ENCODE data around the gene ZNF525.

- no peak for TF ChIP-seq POLR2AphosphoS5 (IDR thresholded peaks at IDR 0.05; ENCODE audit: low read depth, low read length)
- TF ChIP-seq POLR2A (IDR thresholded peaks at IDR 0.05; ENCODE audit: low read depth, low read length), result no peak
- TF ChIP-seq SPI1 (IDR thresholded peaks at IDR 0.05; ENCODE audit: low read depth, low read length), result no peak
- no peak for TF ChIP-seq PAX5 (IDR thresholded peaks at IDR 0.05; ENCODE audit: insufficient read depth, low read length, severe bottlenecking)
These were observed 8.8 kb downstream of the ZNF525 start for GRCh38 chr19:53374288-53374687.

All from GM12891 (cell line).